GM18951 (cell line): ENCODE data around the gene USP24.
"Not testable (repeated sequence)": the region's sequence is repeated elsewhere in the genome, so short reads cannot be mapped to it uniquely, and the experiment has no call there.

Experiments used
- POLR2A ChIP-seq: IDR thresholded peaks from 4 replicates; pipeline ENCODE4 v1.6.1; 2011; ENCODE audit warnings: mild to moderate bottlenecking; ENCODE audit not compliant: insufficient read length, insufficient read depth; ENCODE audit errors: extremely low read depth
- in situ Hi-C: fragments of 300-500 bp; cut with MboI; formaldehyde crosslinking; loops from one replicate; pipeline ENCODE4 v1.12.0; 2022; ENCODE audit warnings: low sequenced_read_pairs, mixed read lengths, inconsistent platforms; ENCODE audit not compliant: unreplicated experiment

USP24 gene

DNA sequence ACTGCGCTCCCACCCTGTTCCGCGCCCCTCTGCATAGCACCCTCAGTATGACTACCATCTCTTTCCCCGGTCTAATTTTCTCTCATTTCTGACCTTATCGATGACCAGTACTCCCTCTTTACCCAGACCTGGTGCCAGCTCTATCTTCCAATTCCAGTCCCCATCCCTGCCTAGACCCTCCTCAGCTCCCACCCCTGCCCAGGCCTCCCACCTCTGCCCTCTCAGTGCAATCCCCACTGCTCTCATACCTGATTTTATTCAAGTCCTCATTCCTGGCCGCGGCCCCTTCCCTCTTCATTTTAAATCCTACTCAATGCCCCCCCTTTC is 1.3 kb downstream of the USP24 start:
- TF ChIP-seq POLR2A, result no peak
- in situ Hi-C loops, result no loop called here

DNA sequence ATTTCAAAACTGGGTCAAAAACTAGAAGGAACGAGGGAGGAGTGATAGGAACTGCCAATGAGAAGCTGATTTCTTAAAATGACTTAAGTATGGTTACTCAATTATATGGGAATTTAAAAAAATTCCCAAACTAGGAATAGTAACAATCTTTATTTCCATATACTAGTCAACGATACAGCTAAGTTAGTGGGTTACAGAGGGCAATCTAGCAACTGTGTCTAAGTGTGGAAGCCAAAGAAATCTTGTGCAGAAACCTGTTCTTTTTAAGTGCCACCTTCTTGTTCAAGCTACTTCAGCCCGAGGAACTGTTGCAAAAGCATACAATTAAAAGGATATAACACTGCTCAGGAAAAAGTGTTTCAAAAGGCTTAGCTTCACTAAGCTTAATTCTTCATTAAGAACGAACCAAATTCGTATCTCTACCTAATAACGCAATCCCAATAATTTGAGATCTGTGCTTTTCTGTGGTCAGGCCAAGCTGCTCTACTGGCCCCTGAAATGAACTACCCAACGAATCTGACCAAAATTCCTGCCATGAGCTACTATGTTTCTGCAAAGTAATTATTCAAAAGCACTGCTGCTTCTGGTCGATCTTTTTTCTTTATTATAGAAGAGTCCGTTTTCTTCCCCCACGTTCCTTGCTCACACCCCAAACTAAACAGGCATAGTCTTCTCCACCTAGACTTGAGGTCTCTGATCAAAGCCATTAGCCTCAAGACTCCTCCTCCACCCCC is 1.8 kb downstream of the USP24 start:
- TF ChIP-seq POLR2A, result no peak
- in situ Hi-C loops, result no loop called here

- in situ Hi-C loops, result no loop called here
- TF ChIP-seq POLR2A, result no peak
These were observed 2.6 kb downstream of the USP24 start for GRCh38 chr1:55212349-55213150.

DNA sequence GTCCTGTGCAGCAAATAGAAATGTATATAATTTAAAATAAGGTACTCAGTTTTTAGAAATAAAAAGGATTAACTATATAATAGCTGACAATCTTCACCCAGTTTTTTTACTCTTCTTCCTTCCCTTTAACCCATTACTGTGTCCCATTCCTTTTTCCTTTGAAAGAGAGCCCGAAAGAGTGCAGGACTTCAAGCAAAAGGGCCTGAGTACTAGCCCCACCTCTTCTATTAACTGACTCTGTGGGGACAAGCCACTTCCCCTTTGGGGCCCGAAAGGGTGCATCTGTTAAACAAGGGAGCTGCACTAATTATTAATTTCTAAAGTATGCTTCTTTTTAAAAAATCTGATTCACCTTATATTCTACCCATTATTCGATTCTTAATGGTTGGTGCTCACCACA is 3.3 kb downstream of the USP24 start:
- TF ChIP-seq POLR2A, result no peak
- in situ Hi-C loops, result no loop called here

GRCh38 chr1:55210990-55211801 is 4.0 kb downstream of the USP24 start:
- in situ Hi-C loops, result no loop called here
- no peak for TF ChIP-seq POLR2A

GRCh38 chr1:55209247-55209646 is 5.9 kb downstream of the USP24 start:
- in situ Hi-C loops, result no loop called here
- no peak for TF ChIP-seq POLR2A

DNA sequence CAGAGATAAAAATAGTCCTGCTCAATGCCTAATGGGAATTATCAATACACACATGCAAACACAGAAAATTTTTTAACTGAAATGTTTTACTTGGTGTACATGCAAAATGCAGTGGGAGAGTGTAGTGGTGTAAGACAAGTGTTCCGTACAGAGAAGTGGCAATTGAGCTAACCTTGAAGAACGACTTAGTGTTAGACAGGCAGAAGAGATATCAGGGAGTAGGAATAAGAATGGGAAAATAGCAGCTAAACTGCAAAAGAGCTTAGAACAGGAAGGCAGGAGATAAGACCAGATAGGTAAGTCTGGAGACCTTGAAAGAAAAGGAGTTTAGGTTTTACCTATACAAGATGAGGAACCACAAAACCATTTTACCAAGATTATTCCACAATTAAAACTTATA is 9.0 kb downstream of the USP24 start:
- TF ChIP-seq POLR2A, result no peak
- in situ Hi-C loops, result no loop called here

GRCh38 chr1:55204997-55205396 is 10.2 kb downstream of the USP24 start:
- TF ChIP-seq POLR2A, result no peak
- in situ Hi-C loops, result no loop called here

- no peak for TF ChIP-seq POLR2A
- in situ Hi-C loops, result no loop called here
These were observed 12.1 kb downstream of the USP24 start for GRCh38 chr1:55203064-55203463.

- TF ChIP-seq POLR2A, result no peak
- in situ Hi-C loops, result no loop called here
These were observed 14.5 kb downstream of the USP24 start for GRCh38 chr1:55200667-55201066.

DNA sequence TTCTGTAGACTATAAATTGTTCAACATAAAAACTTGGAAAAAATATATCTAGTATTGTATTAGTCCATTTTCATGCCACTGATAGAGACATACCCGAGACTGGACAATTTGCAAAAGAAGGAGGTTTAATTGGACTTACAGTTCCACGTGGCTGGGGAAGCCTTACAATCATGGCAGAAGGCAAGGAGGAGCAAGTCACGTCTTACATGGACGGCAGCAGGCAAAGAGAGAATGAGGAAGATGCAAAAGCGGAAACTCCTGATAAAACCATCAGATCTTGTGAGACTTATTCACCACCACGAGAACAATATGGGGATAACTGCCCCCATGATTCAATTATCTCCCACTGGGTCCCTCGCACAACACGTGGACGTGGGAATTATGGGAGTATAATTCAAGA is 15.4 kb downstream of the USP24 start:
- in situ Hi-C loops, result not testable (repeated sequence)

- TF ChIP-seq POLR2A, result no peak
- in situ Hi-C loops, result no loop called here
These were observed 17.1 kb downstream of the USP24 start for GRCh38 chr1:55198044-55198443.

GRCh38 chr1:55197099-55197498 is 18.1 kb downstream of the USP24 start:
- in situ Hi-C loops, result no loop called here
- TF ChIP-seq POLR2A, result no peak

GRCh38 chr1:55196433-55197035 is 18.6 kb downstream of the USP24 start:
- no peak for TF ChIP-seq POLR2A
- in situ Hi-C loops, result no loop called here
